ENCODE data around the gene CXCL17. TPM values are rescaled to one million over a fixed set of nuclear protein-coding genes. Genes with fewer than 3 reads are reported as not detected.
"Not testable (repeated sequence)": the region's sequence is repeated elsewhere in the genome, so short reads cannot be mapped to it uniquely, and the experiment has no call there.

The CXCL17 gene, protein sequence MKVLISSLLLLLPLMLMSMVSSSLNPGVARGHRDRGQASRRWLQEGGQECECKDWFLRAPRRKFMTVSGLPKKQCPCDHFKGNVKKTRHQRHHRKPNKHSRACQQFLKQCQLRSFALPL
- not detected in 2 replicates for total RNA-seq

DNA sequence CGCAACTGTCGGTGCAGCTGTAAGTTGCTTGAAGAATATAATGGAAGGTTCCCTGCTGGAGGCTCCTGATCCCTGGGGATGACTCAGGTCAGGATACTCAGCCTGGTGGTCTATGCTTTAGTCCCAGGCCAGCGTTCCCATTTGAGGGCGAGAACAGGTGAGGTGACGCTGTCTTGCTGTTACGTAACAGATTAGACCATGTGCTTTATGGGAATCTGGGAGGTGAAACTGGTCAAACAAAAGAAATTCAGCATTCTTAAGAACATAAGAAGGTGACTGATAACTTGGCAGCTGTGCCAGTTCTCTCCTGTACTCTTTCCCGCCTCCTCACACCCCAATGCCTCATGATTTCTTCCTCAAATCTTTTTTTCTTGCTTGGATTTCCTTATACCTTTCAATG, at the start of gene CXCL17:
Gene CXCL17, minus strand, starts transcription at position 114 of the 400 bp plus-strand sequence. CDS start 114 bp downstream, outside the sequence.
- TF ChIP-seq, protein P1, sequence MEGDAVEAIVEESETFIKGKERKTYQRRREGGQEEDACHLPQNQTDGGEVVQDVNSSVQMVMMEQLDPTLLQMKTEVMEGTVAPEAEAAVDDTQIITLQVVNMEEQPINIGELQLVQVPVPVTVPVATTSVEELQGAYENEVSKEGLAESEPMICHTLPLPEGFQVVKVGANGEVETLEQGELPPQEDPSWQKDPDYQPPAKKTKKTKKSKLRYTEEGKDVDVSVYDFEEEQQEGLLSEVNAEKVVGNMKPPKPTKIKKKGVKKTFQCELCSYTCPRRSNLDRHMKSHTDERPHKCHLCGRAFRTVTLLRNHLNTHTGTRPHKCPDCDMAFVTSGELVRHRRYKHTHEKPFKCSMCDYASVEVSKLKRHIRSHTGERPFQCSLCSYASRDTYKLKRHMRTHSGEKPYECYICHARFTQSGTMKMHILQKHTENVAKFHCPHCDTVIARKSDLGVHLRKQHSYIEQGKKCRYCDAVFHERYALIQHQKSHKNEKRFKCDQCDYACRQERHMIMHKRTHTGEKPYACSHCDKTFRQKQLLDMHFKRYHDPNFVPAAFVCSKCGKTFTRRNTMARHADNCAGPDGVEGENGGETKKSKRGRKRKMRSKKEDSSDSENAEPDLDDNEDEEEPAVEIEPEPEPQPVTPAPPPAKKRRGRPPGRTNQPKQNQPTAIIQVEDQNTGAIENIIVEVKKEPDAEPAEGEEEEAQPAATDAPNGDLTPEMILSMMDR (IDR thresholded peaks at IDR 0.05; ENCODE audit: insufficient read depth, low read depth, low read length) = no peak
- no peak for DNase-seq (ENCODE audit: low read depth)
- no peak within 1 kb of the TSS for H3K4me3 ChIP-seq (ENCODE audit: low read depth, low read length)

DNA sequence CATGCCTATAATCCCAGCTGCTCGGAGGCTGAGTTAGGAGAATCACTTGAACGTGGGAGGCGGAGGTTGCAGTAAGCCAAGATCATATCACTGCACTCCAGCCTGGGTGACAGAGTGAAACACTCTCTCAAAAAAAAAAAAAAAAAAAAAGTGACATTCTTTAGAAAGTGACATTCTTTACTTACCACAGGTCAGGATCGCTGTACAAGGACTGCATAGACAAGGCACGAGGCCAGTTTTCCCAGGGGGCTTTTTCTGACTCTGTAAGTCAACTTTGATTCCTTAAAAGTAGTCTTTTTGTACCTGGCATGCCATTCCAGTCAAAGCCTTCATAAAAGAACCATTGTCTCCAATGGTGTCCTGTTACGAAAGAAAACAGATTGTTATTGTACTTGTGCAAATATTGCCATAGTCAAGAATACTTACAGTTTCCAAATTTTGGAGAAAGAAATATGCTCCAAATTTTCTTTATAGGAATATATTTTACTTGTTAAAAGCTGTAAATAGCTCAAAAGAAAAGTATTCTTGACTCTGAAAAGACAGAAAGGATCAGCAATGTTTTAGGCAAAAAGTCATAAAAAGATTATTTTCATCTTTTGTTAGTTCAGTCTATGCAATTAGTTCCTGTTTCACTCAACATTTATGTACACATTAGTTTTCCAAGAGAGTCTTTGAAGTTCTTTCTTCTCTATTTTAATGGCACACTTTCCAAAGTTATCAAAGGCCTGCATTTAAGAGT, 46.2 kb upstream of the CXCL17 start:
- DNase-seq (ENCODE audit: low read depth) = no peak
- no peak overlapping the region for H3K4me3 ChIP-seq (ENCODE audit: low read depth, low read length)

DNA sequence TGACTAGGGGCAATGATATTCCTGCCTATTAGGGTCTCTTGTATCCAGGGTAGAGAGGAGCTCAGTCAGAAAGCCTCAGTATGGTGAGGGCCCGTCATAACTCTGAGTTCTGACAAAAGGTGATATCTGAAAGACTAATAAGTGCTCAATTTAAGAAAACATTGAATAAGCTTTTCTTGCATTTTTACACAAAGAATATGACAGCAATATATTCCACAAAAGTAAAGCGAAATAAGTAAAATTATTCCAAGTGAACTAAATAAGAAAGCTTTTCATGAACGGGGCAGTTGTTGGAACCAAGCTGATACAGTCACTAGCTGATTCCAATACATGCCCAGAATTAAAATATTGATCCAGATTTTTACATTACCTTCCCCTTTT, 45.0 kb upstream of the CXCL17 start:
- H3K4me3 ChIP-seq (ENCODE audit: low read depth, low read length) = no peak overlapping the region
- DNase-seq (ENCODE audit: low read depth) = no peak
- TF ChIP-seq, protein P1 (IDR thresholded peaks at IDR 0.05; ENCODE audit: insufficient read depth, low read depth, low read length) = no peak

More for the DNA sequence above, 46.2 kb upstream of the CXCL17 start:
- TF ChIP-seq, protein P1 (IDR thresholded peaks at IDR 0.05; ENCODE audit: insufficient read depth, low read depth, low read length) = no peak

DNA sequence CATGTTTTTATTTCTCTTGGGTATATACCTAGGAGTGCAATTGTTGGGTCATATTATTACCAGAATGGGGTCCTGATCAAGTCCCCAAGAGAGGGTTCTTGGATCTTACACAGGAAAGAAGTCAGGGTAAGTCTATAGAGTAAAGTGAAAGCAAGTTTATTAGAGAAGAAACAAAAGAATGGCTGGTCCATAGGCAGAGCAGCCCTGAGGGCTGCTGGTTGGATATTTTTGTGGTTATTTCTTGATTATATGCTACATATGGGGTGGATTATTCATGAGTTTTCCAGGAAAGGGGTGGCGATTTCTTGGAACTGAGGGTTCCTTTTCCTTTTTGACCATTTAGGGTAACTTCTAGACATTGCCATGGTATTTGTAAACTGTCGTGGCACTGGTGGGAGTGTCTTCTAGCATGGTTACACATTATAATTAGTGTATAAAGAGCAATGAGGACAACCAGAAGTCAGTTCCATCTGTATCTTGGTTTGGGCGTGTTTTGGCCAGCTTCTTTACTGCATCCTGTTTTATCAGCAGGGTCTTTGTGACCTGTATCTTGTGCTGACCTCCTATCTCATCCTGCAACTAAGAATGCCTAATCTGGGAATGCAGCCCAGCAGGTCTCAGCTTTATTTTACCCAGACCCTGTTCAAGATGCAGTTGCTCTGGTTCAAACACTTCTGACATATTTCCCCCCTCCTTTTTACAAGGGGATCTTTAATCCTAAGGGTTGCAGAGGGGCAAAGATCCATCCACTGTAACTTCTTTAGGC, 44.5 kb upstream of the CXCL17 start:
- no peak for DNase-seq (ENCODE audit: low read depth)
- no peak overlapping the region for H3K4me3 ChIP-seq (ENCODE audit: low read depth, low read length)
- TF ChIP-seq, protein P1 (IDR thresholded peaks at IDR 0.05; ENCODE audit: insufficient read depth, low read depth, low read length) = no peak

DNA sequence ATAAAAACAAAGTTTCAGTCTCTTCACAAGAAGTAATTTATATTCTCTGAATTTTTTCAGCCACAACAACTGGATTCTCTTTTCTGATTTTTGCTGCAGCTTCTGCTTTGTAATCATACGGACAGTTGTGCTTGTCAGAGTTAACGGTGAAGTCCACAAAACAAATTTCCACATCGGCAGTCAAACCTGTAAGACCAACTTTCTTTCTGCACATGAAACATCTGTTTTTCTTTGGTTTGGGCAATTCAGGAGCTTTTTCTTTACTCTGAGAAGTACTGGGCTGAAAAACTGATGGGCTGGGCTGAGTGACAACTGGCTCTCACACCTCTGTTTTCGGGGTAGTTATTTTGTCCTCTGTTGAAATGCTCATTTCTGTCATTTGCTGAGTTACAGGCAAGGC, 42.3 kb upstream of the CXCL17 start:
- H3K4me3 ChIP-seq (ENCODE audit: low read depth, low read length); DNase-seq (ENCODE audit: low read depth): not testable (repeated sequence)

DNA sequence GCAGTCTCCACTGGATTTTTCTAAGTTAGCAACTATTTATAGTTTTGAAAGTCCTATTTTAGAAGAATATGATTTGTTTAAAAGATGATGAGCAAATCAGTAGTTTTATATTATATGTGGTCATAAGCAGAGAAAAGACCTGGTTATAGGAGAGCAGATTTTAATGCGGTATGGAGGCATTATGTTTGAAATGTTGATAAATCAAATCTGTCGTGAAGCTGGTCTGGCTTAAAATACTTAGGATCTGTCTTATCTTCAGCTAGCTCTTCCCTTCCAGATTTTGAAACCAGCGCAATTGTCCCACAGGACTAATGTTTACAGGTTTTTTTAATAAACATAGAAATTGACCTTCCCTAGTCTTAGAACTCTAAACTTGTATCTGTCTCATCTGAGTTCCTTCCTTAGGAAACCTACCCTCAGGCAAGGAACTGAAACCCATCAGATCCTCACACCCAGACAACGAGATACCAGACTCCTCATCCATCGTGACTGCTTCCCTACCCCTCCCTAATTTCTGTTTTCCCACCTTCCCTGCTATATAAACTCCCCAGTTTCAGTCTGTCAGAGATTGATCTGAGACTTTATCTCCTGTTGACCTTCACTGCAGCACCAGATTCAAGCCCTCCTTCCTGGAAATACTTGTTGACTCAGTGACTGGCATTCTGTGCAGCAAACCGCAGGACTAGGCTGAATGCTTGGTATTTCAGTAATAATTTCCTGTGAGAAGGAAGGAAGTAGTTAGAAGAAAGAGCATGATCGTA, 37.8 kb upstream of the CXCL17 start:
- no peak overlapping the region for H3K4me3 ChIP-seq (ENCODE audit: low read depth, low read length)
- TF ChIP-seq, protein P1 (IDR thresholded peaks at IDR 0.05; ENCODE audit: insufficient read depth, low read depth, low read length) = no peak
- peak; percentile 50 for DNase-seq (ENCODE audit: low read depth)

Measured in fibroblast of villous mesenchyme (primary cell).